ENCODE measurements around the gene APLN.

Gene APLN, protein sequence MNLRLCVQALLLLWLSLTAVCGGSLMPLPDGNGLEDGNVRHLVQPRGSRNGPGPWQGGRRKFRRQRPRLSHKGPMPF

DNA sequence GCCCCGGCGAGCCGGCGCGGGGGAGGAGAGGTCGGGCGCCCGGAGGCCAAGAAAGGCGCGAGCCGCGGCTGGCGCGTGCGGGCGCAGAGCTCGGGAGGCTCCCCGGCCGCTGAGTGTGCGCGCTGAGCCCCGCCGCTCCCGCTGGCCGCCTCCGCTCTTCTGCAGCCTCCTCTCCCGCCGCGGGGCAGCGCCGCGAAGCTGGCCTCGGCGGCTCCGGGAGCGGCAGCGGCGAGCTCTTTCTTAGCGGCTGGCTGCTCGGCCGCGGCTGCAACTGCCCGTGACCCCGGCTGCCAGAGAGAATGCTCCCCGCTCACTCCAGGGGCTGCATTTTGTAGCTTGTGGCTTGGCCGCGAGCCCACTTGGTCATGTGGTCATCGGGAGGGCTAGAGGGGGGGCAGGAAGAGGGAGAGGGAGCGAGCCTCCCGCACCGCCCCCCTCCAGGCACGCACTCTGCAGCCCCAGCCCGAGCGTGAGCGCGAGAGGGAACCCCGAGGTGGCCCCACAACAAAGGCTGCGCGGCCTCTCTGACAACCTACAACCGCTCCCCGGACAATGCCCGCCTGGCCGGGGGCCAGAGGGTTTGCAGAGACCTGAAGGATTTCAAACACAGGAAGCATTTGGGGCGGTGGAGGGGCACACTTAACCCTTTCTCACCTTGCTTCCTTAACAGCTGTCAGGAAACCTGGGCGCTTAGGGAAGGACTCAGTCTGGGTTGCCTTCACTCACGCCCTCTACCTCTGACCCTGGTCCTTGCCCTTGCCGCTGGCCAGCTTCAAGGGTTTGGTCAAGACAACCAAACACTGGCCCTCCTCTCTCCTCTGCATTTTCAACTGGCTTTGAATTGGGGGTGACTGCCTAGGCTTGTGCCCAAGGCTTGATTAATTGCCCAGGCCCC is at the start of gene APLN:
Gene APLN (minus strand): TSS at position 305 of the 895 bp plus-strand sequence. CDS start 326 bp downstream, outside the sequence.
- DNase-seq (ENCODE audit: low read depth) = no peak

DNA sequence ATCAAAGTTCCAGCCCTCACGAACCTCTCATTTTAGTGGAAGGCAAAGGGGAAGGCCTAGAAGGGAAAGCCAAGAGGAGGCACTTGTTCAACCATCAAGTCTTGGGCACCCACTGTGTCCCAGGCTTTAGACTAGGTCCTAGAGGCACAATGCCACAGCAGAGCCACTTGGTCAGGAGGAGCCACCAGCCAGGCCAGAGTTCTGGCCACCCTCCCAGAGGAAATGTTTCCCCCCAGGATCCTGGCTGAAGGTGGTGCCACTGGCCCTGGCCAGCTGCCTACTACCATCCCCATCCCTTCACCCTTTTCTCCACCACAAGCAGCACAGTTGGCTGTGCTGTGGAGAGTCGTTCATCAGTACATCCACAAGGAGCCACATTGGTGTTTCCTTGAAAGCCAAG is 49.7 kb upstream of the APLN start:
- DNase-seq (ENCODE audit: low read depth) = no peak

DNA sequence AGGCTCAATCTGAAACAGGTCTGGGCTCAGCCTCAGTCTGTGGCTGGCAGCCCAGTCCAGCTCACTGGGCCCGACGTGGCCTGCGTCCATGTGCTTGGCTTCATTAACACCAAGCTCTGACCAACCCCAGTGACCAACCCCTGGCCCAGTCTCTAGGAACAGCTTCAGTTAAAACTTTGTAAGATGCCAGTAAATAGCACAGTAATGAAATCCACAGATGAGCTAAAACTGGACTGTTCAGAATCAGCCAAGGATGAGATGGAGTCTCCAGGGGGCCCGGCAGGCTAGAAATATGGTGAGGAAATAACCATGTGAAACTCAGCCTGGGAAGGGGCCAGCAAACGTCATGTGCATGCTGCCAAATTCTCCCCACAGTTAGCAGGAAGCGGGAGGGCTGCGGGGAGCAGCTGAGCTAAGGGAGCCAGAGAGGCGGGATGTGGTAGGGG is 46.9 kb upstream of the APLN start:
- peak; percentile 77 for DNase-seq (ENCODE audit: low read depth)

DNA sequence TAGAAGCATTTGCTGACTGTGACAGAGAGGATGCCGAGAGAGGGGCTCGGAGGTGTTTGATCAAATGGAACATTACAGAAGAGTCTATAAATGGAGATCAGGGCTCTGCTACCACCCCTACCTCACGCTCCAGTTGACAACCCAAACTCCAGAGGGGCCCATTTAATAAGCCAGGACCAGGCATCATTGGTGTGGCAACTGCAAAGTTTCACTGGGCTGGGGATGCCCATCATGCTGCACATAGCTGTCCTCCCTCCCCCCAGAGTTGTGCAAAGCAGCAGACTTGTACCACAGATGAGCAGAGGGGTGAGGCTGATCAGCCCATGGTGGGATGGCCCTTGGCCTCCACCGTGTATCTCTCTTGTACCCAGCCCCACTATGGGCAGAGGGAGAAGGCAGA is 45.8 kb upstream of the APLN start:
- no peak for DNase-seq (ENCODE audit: low read depth)

DNA sequence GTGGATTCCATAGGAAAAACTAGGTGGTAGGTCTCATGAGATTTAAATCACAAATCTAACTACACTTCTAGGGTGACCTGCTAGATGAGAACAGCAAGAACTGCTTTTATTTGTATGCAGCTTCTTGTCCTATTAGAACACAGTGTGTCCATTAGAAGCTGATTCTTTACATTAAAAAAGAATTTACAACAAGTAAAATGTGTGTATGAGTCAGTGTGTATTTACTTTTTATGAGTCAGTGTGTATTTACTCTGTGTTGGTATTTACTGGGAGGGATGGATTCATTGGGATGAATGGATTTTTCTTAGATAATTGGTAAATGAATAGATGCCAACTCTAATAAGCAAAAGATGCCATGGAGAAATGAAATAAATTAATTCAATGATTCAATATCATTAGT is 43.4 kb upstream of the APLN start:
- no peak for DNase-seq (ENCODE audit: low read depth)

DNA sequence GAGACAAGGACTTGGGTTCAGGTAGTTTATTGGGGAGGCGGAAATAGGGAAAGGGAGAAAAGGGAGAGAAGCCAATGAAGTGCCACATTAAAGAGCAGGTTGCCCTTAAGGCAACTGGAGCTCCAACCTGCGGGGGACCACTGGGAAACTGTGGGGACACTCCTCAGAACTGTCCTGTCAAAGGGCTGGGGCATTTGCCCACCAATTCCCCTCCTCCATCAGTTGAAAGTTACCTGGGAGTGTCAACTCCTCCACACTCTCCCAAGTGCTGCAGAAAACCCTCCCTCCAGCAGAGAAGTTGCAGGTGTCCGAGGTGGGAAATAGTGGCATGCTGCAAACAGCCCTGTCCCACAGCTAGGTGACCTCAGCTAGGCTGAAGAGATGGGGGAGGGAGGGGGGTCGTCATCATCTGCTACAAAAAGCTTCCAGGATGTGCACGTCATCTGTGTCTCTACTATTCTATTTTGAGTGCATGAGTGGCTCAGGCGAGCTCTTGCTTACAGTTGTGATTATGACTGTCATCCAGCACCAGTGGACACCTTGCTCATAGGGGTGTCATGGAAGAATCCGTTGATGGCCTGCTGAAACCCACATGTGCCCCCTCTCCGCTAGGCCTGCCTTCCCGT is 42.6 kb upstream of the APLN start:
- DNase-seq (ENCODE audit: low read depth) = no peak

DNA sequence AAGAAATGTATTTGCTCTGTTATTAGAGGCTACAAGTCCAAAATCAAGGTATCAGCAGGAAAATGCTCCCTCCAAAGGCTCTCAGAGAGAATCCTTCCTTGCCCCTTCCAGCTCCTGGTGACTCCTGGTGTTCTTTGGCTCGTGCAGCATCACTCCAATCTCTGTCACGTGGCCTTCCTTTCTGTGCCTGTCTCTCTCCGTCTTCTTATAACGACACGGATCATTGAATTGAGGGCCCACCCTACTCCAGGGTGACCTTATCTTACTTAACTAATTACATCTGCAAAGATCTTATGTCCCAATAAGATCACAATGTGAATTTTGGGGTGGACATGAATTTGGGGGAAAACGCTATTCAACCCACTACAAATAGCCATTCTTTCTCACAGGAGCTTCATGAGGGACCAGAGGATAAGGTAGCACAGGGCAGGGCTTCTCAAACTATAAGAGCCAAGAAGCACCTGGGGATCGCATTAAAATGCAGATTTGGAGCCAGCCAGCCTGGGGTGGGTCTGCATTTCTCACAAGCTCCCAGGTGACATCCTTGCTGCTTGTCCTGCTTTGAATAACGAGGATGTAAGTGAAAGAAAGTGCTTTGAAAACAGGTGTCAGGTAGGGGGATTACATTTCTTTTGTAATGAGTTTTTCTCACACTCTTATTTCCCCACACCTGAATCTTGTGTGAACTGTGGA is 41.9 kb upstream of the APLN start:
- no peak for DNase-seq (ENCODE audit: low read depth)

DNA sequence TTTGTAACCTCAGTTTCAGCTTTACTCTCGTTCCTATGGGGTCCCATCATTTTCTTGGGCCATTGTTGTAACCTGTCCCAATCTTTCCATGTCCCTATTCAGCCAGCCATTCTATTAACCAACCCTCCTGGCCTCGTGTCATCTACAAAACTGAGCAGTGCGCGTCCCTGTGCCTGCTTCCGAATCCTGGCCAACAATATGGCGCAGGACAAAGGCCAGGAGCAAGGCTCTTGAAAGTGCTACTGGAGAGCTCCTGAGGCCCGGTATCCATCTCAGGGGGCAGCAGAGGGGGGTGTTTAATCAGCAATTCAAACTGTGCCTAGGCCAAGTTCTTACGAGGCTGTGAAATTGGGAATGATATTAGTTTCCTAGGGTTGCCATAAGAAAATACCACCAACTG is 41.2 kb upstream of the APLN start:
- no peak for DNase-seq (ENCODE audit: low read depth)

DNA sequence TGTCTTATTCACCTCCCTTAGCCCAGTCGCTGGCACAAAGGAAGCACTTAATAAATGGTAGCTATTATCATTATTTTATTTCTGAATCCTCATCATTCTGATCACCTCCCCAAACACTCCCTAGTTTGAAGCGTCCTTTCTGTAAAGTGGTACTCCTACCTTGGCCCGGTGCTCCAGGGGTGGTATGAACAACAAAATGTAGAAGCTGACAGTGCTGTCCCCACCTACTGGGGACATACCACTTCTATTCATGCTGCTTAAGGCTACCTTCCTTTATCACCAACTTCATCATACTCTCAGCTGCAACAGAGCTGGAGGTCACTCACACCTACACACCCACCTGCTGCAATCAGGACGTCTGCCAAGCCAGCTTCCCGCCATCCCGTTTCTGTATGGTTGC is 40.8 kb upstream of the APLN start:
- no peak for DNase-seq (ENCODE audit: low read depth)

DNA sequence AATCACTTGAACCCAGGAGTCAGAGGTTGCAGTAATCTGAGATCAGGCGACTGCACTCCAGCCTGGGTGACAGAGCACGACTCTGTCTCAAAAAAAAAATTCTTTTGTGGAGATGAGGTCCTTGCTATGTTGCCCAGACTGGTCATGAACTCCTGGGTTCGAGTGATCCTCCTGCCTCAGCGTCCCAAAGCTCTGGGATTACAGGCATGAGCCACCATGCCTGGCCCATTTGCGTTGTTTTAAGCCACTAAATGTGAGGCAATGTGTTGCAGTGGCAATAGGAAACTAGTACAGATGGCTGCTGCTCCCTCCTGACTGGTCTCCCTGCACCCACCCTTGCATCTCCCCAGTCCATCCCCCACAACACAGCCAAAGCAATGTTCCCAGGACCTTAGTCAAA is 40.0 kb upstream of the APLN start:
- DNase-seq (ENCODE audit: low read depth) = no peak

DNA sequence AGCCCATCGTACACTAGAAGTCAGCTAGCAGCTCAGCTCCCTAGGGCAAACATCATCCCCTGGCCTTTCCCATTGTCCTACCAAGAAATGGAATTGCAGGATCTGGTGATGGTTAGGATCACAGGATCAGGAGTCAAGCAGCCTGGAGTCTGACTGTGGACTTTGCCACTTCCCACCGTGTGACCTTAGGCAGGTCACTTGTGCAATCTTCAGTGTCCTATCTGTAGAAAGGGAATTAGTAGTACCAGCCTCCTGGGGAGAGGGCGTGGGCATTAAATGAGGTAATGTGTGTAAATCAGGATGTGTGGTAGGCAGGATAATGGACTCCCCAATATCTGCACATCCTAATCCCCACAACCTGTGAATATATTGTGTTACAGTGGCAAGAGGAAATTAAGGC is 38.6 kb upstream of the APLN start:
- no peak for DNase-seq (ENCODE audit: low read depth)

DNA sequence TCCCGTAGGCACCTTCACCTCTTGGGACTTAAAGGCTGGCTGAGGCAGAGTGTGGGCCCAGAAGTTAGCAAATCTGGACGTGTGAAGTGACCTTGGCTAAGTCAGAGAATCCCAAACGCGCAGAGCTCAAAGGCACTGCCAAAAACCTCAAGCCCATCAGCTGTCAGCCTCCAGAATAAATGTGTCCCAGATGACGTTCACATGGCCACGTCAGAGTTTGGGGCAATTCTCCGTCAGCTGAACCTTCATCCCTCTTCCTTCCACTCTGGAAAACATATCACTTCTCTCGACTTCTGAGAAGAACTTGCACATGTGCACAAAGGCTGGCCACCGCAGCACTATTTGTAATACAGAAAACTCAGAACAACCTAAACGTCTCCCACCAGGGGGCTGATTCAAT is 35.7 kb upstream of the APLN start:
- DNase-seq (ENCODE audit: low read depth) = peak; percentile 47

DNA sequence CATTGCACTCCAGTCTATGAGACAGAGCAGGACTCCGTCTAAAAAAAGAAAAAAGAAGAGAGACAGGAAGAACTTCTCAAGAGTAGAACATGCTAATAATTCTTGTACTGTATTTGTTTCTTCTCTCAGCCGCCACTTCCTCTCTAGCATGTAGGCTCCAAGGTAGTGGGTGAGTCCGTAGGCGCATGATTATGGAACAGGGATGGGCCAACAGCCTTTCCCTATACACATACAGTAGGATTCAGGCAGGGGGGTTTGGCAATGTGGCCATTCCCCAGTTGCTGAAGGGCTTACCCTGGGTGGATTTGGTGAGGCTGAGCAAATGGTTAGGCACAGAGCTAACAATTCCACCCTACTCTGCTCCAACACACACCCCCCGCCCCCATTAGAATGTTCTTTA is 35.0 kb upstream of the APLN start:
- DNase-seq (ENCODE audit: low read depth) = no peak

DNA sequence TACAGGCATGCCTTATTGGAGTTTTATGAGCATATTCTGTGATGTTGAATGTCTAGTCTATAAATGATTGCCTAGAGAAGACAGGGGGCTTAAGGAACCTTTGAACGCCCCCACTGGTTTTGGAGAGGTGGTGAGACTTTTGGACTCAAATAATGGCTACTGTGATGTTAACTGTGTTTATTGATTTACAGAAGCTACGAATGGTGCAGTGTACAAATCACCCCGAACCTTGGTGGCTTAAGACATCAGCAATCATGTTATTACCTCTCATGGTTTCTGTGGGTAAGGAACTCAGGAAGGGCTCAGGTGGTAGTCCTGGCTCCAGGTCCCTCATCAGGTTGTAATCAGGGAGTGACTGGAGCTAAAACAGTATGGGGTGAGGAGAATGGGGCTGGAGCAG is 33.3 kb upstream of the APLN start:
- no peak for DNase-seq (ENCODE audit: low read depth)

DNA sequence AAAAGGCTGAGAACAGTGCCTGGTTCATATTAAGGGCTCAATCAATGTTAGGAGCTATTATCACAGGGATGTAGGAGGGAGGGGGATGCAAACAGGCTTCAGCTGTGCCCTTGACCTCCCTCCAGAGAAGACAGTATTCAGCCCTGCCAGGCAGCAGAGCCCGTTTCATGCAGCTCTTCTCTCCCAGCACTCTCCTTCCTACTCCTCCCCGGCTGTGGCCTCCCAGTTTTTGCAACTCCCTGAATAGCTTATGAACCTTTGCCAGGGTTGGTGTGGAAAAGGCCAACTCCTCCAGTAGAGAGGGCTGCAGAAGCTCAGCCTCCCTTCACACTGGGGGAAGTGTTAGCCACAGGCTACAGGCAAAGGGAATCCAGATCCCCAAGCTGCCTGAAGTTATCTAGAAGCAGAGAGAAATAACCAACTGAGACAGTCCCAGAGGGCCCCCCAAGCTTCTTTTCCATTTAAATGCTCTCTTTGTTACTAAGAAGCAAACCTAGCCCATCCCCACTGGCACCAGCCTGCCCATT is 31.7 kb upstream of the APLN start:
- DNase-seq (ENCODE audit: low read depth) = peak; percentile 65

DNA sequence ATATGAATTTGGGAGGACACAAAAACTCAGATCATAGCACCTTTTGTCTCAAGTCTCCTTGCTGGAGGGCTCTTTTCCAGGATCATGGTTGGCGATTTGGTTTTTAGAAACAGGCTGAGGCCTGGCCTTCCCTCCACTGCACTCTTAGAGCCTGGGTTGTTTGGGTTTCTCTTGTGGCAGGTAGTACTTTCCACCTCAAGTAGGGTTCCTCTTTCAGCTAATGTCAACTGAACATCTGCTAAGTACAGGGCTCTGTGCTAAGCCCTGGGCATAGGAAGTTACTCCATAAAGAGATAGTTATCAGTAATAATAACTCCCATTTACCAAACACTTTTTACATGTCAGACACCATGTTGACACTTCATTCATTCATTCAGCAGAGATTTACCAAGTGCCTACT is 28.2 kb upstream of the APLN start:
- no peak for DNase-seq (ENCODE audit: low read depth)

DNA sequence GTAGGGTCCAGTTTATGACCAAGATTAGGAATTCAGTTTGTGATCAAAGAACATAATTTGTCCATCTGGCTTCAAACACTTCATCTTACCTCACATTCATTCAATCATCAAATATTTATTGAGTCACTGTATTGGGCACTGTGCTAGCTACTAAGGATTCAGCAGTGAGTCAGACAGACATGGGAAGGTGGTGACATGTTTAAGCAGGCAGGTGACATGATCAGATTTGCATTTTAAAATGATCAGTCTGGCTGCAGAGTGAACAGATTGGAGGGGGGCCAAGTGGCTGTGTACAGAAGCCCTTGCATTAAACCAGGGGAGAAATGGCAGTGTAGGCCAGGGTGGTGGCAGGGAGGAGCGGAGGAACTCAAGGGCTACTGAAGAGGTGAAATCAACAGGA is 25.1 kb upstream of the APLN start:
- no peak for DNase-seq (ENCODE audit: low read depth)

DNA sequence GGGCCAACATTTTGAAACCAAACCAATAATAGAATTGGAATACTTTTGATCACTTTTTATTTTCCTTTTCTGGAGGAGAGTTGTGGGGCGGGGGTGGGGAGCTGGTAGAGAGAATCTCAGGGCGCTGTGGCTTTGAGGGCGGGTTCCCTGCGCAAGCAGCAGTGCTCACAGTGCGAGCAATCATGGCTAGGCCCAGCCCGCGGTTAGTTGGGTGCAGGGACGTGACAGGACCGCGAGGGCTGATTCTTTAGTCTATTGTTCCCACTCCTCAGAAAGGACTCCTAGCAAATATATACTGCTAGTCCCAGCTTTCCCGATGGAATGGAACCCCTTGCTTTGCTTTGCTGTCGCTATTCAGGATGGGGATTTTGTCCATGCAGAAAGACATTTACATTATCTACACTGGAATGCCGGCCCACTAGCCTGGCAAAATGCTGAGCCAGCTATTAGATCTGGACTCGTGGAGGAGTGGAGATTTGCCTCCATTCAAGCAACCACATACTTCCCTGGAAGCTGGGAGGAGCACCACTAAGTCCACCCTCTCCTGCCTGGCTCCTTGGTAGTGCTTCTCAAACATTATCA is 23.9 kb upstream of the APLN start:
- DNase-seq (ENCODE audit: low read depth) = no peak

DNA sequence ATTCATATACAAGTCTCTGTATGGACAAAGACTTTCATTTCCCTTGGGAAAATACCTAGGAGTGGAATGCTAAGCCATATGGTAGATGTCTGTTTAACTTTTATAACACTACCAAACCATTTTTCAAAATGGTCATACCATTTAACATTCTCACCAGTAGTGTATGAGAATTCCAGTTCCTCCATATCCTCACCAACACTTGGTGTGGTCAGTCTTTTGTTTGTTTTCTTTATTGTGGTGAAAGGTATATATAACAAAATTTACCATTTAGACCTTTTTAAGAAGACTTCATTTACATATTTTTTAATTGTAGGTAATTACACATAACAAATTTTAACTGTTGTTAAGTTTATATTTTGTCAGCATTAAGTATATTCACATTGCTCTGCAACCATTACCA is 12.7 kb upstream of the APLN start:
- DNase-seq (ENCODE audit: low read depth) = no peak

DNA sequence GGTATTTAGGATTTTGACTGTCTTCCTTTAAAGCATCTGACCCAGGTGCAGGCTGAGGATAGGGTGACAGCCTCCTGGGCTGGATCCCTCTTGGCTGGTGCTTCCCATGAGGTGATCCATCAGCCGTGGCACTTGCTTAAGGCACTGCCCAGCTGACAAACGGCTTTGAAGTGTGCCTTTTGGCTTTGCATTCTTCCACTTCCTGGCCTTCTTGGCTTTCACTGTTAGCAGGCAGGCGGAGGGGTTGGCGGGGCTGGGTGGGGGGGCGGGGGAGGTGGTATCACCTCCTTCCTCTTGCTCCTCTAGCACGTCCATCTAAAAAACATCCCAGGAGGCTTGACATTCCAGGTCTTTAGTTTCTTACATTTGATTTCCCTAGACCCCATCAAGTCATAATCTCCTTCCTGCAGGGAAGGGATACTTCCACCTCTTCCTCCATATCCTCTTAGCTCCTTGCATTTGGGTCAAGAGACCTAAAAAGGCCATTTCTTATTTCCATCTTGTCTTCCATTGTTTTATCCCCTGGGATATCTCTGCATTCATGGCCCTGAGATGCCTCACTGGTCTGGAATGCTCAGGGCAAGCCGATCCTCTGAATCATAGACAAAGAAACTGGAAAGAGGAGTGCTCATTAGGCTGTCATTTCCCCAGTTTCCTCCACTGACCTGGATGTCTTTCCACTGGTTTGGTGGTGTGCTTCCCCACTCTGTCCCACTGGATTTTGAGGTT is 11.3 kb upstream of the APLN start:
- peak; percentile 50 for DNase-seq (ENCODE audit: low read depth)

DNA sequence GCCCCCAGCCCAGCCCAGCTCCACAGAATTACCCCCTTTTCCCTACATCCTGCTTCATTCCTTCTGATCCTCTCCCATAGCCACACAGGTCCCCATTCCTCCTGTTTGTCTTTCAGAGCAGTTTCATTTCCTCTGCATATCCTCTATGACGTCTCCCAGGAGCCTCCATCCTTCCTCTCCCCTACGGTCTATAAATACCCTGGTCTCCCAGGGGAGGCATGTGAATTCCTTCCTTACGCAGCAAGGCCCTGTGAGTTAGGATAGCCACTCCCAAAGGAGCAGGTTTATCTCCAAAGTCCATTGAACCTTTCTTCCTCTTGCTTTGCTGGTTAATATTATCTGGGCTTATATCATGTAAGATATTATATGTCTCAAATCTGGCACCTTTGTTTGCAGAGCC is 8.4 kb upstream of the APLN start:
- DNase-seq (ENCODE audit: low read depth) = no peak

DNA sequence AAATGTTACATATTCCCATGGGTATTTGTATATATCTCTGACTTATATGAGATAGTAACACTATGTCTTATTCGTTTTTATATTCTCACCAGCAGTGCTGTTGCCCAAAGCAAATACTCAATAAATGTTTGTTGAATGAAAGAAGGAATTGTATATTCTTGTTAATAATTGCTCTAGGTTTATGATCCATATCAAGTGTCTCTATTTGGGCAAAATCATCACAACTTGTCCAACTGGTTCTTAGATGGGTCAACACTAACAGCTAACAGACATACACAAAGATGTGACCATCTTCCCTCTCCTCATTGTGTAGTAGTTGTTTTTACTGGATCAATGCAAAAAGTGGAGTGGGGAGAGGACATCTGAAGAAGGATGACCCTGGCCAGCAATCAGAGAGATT is 6.6 kb upstream of the APLN start:
- DNase-seq (ENCODE audit: low read depth) = no peak

All from fibroblast of the conjunctiva (primary cell).